RWPE1 (cell line): Measurements from ENCODE around the gene ITGB7.
"Not testable (repeated sequence)": the region's sequence is repeated elsewhere in the genome, so short reads cannot be mapped to it uniquely, and the experiment has no call there.

Source experiments
- CTCF ChIA-PET: fragments of 350-600 bp; sonication (Branson Sonifier 250); formaldehyde crosslinking; extraction: SDS; loops from one replicate; lab custom pipeline; 2021; lab: Yijun Ruan, JAX
- POLR2A ChIA-PET: fragments of 400-600 bp; formaldehyde crosslinking; extraction: SDS; loops from one replicate; lab custom pipeline; 2020; ENCODE audit warnings: antibody characterized with exemption; ENCODE audit not compliant: low non-redundant PET; lab: Yijun Ruan, JAX
- DNase-seq: peaks from one replicate; pipeline ENCODE4 v3.0.0; 2012; ENCODE audit warnings: low spot score
- H3K27ac ChIP-seq: fragments of 450-650 bp; 2 replicates; pipeline ENCODE4 v1.5.1; 2017
- CTCF ChIP-seq: fragments of 450-650 bp; conservative IDR thresholded peaks from 2 replicates; pipeline ENCODE4 v1.5.1; 2017; ENCODE audit warnings: low read depth, mild to moderate bottlenecking

Gene ITGB7

GRCh38 chr12:53171725-53172329 lies 35.2 kb downstream of the ITGB7 start:
- no peak for TF ChIP-seq CTCF
- DNase-seq: no peak
- no peak overlapping the region for H3K27ac ChIP-seq
- CTCF ChIA-PET: interaction anchor here (0.5 kb wide), 1 partner anchor 14 kb away, joined by 3 read pairs; no protein-coding TSS in a partner anchor
- POLR2A ChIA-PET: no interaction called here

DNA sequence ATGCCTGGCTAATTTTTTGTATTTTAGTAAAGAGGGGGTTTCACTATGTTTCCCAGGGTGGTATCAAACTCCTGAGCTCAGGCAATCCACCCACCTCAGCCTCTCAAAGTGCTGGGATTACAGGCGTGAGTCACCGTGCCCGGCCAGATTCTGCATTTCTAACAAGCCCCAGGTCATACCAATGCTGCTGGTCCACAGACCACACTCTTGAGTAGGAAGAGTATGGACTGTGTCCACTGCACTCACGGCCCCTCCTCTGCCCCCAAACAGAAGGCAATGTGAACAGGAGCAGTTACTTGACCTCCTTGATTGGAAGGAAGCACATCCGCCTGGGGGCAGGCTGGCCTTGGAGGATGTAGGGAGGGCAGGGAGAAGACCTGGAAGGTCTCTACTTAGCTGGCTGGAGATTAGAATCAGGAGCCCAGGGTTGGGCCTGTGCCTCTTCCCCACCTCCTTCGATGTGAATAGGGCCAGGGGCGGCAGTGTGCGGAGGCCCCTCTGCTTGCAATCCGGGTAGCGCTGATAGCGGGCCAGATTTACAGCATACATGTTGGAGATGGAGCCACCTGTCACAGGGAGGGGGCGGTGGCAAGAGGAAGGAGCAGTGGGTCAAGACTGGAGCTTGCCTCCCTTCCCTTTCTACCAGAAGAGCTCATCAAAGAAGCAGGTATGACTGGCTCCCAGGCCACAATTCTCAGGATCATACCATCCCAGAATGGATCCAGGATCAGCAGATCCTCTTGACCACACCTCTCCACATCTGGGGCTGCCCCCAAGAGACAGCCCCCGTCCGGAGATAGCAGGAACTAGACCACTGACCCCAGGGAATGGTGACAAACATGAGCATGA lies 36.0 kb downstream of the ITGB7 start:
- DNase-seq: no peak
- TF ChIP-seq CTCF: no peak
- H3K27ac ChIP-seq: no peak overlapping the region
- POLR2A ChIA-PET: no interaction called here
- CTCF ChIA-PET: interaction anchor here (0.6 kb wide), 1 partner anchor 121 kb away, joined by 3 read pairs; no protein-coding TSS in a partner anchor

DNA sequence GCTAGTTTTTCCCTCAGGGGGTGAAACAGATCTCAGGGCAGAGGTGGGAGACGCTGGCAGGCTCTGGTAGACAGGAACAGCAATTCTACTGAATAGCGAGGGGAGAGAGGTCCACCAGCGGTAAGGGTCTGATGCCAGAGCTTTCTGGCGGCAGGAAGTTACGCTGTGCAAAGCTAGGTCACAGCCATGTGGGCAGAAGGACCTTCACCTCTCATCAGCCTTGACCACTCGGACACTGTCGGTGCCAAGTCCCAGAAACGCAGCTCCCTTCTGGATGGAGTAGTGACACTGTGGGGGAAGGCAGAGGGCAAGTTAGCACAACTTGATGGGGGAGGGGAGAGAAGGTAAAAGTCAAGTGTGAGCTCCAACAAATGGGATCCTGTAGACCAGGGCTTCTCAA lies 36.8 kb downstream of the ITGB7 start:
- no peak overlapping the region for H3K27ac ChIP-seq
- ChIA-PET CTCF (no interaction called here), POLR2A (no interaction called here)
- no peak for DNase-seq
- no peak for TF ChIP-seq CTCF

DNA sequence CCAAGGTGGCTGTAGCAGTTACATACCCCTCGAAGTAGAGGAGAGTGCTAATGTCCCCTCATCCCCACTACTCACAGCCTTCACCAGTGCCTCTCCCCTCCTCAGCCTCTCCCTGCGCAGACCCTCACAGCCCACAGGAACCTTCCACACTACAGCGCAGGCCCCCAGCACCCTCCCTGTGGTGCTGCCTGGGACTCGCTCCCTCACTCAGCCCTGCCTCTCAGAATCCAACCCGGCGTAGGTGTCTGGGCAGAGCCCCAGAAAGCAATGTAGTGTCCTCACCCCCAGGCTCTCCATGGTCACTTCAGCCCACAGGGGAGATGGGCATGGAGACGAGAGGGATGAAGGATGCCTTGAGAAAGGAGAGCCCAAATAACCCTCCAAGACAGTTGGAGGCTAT lies 37.4 kb downstream of the ITGB7 start:
- TF ChIP-seq CTCF: no peak
- no peak overlapping the region for H3K27ac ChIP-seq
- POLR2A ChIA-PET: no interaction called here
- CTCF ChIA-PET: no interaction called here
- DNase-seq: no peak

- ChIA-PET POLR2A (no interaction called here), CTCF (no interaction called here)
- no peak for DNase-seq
- no peak overlapping the region for H3K27ac ChIP-seq
- no peak for TF ChIP-seq CTCF
These were observed 40.2 kb downstream of the ITGB7 start for GRCh38 chr12:53166837-53167236.

GRCh38 chr12:53163008-53163407 lies 44.0 kb downstream of the ITGB7 start:
- CTCF ChIA-PET, H3K27ac ChIP-seq, DNase-seq, POLR2A ChIA-PET: not testable (repeated sequence)
